ENCODE measurements around the gene CNOT2.

CNOT2 gene

DNA sequence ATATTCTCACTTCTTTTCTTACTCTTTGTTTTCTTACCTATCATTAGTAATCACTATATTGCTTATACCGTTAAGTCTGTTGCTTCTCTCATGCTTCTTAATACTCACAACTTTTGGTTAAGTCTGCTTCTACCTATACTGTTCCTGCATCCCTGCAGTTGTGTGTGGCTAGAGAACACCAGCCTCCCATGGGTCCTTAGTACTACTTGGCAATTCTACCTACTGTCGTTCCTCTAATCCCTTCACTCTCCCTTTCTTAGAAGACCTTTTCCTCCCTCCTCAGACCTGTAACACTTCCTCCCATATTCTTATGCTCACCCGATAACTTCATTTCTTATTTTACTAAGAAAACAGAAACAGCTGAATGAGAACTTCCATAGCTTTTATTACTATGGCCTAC, 29.3 kb downstream of the CNOT2 start:
- H4K20me1 ChIP-seq (ENCODE audit: low read depth, low read length): peaks cover 50% of the 10 kb centered on the region
- no peak overlapping the region for H3K4me3 ChIP-seq (ENCODE audit: insufficient read depth, low read length, poor library complexity, severe bottlenecking)

DNA sequence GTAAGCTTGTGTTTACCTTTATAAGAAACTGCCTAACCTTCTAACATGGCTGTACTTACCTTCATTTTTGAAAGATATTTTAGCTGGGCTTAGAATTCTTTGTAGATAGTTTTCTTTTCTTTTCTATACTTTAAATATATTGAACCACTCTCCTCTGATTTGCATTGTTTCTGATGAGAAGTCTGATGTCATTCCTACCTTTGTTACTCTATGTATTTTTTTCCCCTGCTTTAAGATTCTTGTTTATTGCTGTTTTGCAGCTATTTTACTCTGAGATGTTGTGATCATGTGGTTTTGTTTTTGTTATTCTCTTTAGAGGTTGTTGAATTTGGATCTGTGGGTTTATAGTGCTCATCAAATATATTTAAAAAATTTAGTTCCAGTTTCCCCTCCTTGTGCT, 31.8 kb downstream of the CNOT2 start:
- no peaks in the 10 kb centered on the region for H3K9me3 ChIP-seq (ENCODE audit: insufficient read depth, low read length)
- no peak overlapping the region for H3K27ac ChIP-seq (ENCODE audit: low read depth, low read length)
- H3F3A ChIP-seq (ENCODE audit: insufficient read depth): peaks cover 12% of the 10 kb centered on the region
- H3K36me3 ChIP-seq (ENCODE audit: low read length): peaks cover 21% of the 10 kb centered on the region; the same call in 1 of the 2 replicates
- H3K27me3 ChIP-seq (ENCODE audit: low read length): no peaks in the 10 kb centered on the region
- H3K79me2 ChIP-seq (ENCODE audit: insufficient read depth, low read length): peaks cover 100% of the 10 kb centered on the region
- no peak overlapping the region for H2AFZ ChIP-seq (ENCODE audit: low read depth, low read length, severe bottlenecking)
- H3K4me2 ChIP-seq (ENCODE audit: low read depth, low read length, poor library complexity, severe bottlenecking): no peak overlapping the region
- no peak overlapping the region for H3K4me3 ChIP-seq (ENCODE audit: insufficient read depth, low read length, poor library complexity, severe bottlenecking)
- H3K9me2 ChIP-seq (replicated peaks; ENCODE audit: insufficient read depth, low read length): no peaks in the 10 kb centered on the region
- TF ChIP-seq CTCF (IDR thresholded peaks at IDR 0.05; ENCODE audit: insufficient read depth, low read length, poor library complexity, severe bottlenecking) (no peak), EZH2phosphoT487 (conservative IDR thresholded peaks at IDR 0.05; ENCODE audit: low read length) (no peak)
- peaks cover 58% of the 10 kb centered on the region for H4K20me1 ChIP-seq (ENCODE audit: low read depth, low read length)
- no peak overlapping the region for H3K9ac ChIP-seq (ENCODE audit: low read length)

More for the DNA sequence above, 29.3 kb downstream of the CNOT2 start:
- no peak for TF ChIP-seq CTCF (IDR thresholded peaks at IDR 0.05; ENCODE audit: insufficient read depth, low read length, poor library complexity, severe bottlenecking)
- no peak for TF ChIP-seq EZH2phosphoT487 (conservative IDR thresholded peaks at IDR 0.05; ENCODE audit: low read length)
- Histone ChIP-seq H2AFZ (ENCODE audit: low read depth, low read length, severe bottlenecking) (no peak overlapping the region), H3K27me3 (ENCODE audit: low read length) (no peaks in the 10 kb centered on the region), H3K9ac (ENCODE audit: low read length) (no peak overlapping the region), H3F3A (ENCODE audit: insufficient read depth) (peaks cover 15% of the 10 kb centered on the region), H3K9me3 (ENCODE audit: insufficient read depth, low read length) (no peaks in the 10 kb centered on the region), H3K36me3 (ENCODE audit: low read length) (peaks cover 3% of the 10 kb centered on the region; the same call in 1 of the 2 replicates), H3K27ac (ENCODE audit: low read depth, low read length) (no peak overlapping the region), H3K9me2 (replicated peaks; ENCODE audit: insufficient read depth, low read length) (no peaks in the 10 kb centered on the region), H3K4me2 (ENCODE audit: low read depth, low read length, poor library complexity, severe bottlenecking) (no peak overlapping the region), H3K79me2 (ENCODE audit: insufficient read depth, low read length) (peaks cover 100% of the 10 kb centered on the region)

GRCh38 chr12:70277973-70278372, 34.7 kb downstream of the CNOT2 start:
- no peaks in the 10 kb centered on the region for H3K9me3 ChIP-seq (ENCODE audit: insufficient read depth, low read length)
- peaks cover 13% of the 10 kb centered on the region for H3F3A ChIP-seq (ENCODE audit: insufficient read depth)
- H3K4me2 ChIP-seq (ENCODE audit: low read depth, low read length, poor library complexity, severe bottlenecking): no peak overlapping the region
- no peak overlapping the region for H2AFZ ChIP-seq (ENCODE audit: low read depth, low read length, severe bottlenecking)
- H3K27ac ChIP-seq (ENCODE audit: low read depth, low read length): no peak overlapping the region
- peaks cover 54% of the 10 kb centered on the region for H4K20me1 ChIP-seq (ENCODE audit: low read depth, low read length)
- H3K79me2 ChIP-seq (ENCODE audit: insufficient read depth, low read length): peaks cover 96% of the 10 kb centered on the region
- TF ChIP-seq CTCF (IDR thresholded peaks at IDR 0.05; ENCODE audit: insufficient read depth, low read length, poor library complexity, severe bottlenecking) (no peak), EZH2phosphoT487 (conservative IDR thresholded peaks at IDR 0.05; ENCODE audit: low read length) (no peak)
- H3K9ac ChIP-seq (ENCODE audit: low read length): no peak overlapping the region
- H3K9me2 ChIP-seq (replicated peaks; ENCODE audit: insufficient read depth, low read length): no peaks in the 10 kb centered on the region
- no peaks in the 10 kb centered on the region for H3K27me3 ChIP-seq (ENCODE audit: low read length)
- peaks cover 30% of the 10 kb centered on the region; the same call in 1 of the 2 replicates for H3K36me3 ChIP-seq (ENCODE audit: low read length)
- H3K4me3 ChIP-seq (ENCODE audit: insufficient read depth, low read length, poor library complexity, severe bottlenecking): no peak overlapping the region

All from SU-DHL-6 (cell line).